ENCODE measurements around the gene IL4R. TPM values are rescaled to one million over a fixed set of nuclear protein-coding genes. Genes with fewer than 3 reads are reported as not detected.

Gene IL4R
- total RNA-seq, 1 experiment from 2014 or later = 28.6 TPM

DNA sequence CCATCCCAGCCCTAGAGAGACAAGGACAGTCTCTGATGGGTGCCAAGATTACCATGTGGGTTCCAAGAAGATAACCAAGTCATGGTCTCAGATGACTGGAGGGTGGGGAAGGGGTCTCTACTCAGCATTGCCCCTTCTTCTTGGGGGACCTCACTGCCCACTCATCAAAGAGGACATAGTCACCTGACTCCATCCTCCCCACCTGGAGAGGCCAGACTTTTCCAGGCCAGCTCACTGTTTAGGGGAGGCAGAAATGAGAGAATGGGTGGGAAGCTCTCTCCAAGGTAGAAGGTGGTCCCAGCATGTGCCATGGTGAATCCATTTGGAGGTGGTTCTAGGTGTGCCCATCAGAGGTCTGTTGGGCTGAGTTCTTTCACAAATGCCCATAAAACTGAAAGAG, 67.5 kb downstream of the IL4R start:
- H3K4ac ChIP-seq (ENCODE audit: low read depth, low read length) = no peak overlapping the region
- H2AFZ ChIP-seq (ENCODE audit: low read length) = no peak overlapping the region
- no peak overlapping the region for H3K18ac ChIP-seq (ENCODE audit: insufficient read length, low read depth, low read length)
- H3K36me3 Mint-ChIP-seq (ENCODE audit: insufficient read depth in 1 of 3, low read depth in 3 of 3) = peaks cover 0 to 3% (median 2%) of the 10 kb centered on the region in 3 experiments; a peak in 1 of 7 replicates
- H2BK120ac ChIP-seq (ENCODE audit: low read depth, low read length, poor library complexity, severe bottlenecking) = no peak overlapping the region
- H3K23me2 ChIP-seq (ENCODE audit: insufficient read length, low read depth, low read length, poor library complexity, severe bottlenecking) = no peaks in the 10 kb centered on the region
- peaks cover 0 to 7% of the 10 kb centered on the region in 2 experiments; a peak in 2 of 4 replicates for H3K4me1 Mint-ChIP-seq
- TF ChIP-seq, protein P1, sequence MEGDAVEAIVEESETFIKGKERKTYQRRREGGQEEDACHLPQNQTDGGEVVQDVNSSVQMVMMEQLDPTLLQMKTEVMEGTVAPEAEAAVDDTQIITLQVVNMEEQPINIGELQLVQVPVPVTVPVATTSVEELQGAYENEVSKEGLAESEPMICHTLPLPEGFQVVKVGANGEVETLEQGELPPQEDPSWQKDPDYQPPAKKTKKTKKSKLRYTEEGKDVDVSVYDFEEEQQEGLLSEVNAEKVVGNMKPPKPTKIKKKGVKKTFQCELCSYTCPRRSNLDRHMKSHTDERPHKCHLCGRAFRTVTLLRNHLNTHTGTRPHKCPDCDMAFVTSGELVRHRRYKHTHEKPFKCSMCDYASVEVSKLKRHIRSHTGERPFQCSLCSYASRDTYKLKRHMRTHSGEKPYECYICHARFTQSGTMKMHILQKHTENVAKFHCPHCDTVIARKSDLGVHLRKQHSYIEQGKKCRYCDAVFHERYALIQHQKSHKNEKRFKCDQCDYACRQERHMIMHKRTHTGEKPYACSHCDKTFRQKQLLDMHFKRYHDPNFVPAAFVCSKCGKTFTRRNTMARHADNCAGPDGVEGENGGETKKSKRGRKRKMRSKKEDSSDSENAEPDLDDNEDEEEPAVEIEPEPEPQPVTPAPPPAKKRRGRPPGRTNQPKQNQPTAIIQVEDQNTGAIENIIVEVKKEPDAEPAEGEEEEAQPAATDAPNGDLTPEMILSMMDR (conservative IDR thresholded peaks at IDR 0.05) = no peak
- H3K27ac ChIP-seq (ENCODE audit: insufficient read length, low read depth, low read length) = no peak overlapping the region
- H3K4me2 ChIP-seq (ENCODE audit: insufficient read depth, insufficient read length, low read length) = no peak overlapping the region
- no peak overlapping the region for H4K5ac ChIP-seq (ENCODE audit: insufficient read length, low read depth, low read length)
- H2BK12ac ChIP-seq (ENCODE audit: insufficient read length, low read depth, low read length) = no peak overlapping the region
- H3K27ac Mint-ChIP-seq = no peak overlapping the region
- H3K56ac ChIP-seq (ENCODE audit: insufficient read length, low read depth, low read length) = no peak overlapping the region
- H3K27me3 Mint-ChIP-seq (ENCODE audit: low read depth) = peaks cover 8% of the 10 kb centered on the region
- no peak overlapping the region for H3K9ac ChIP-seq (ENCODE audit: extremely low read depth, insufficient read length, low read length)
- H4K91ac ChIP-seq (ENCODE audit: insufficient read length, low read depth, low read length) = no peak overlapping the region
- no peaks in the 10 kb centered on the region for H3K27me3 ChIP-seq (ENCODE audit: insufficient read depth, low read length)
- H2BK20ac ChIP-seq (ENCODE audit: low read depth, low read length, poor library complexity, severe bottlenecking) = no peak overlapping the region
- no peaks in the 10 kb centered on the region for H3K79me2 ChIP-seq (ENCODE audit: insufficient read depth, low read length)
- H2BK5ac ChIP-seq (ENCODE audit: insufficient read length, low read length) = no peak overlapping the region
- no peak overlapping the region for H2BK15ac ChIP-seq (ENCODE audit: low read depth, low read length)
- no peaks in the 10 kb centered on the region for H3K9me3 ChIP-seq (ENCODE audit: control insufficient read depth, low read depth, low read length)
- H4K20me1 ChIP-seq (ENCODE audit: control insufficient read depth, insufficient read depth, insufficient read length) = no peaks in the 10 kb centered on the region
- H3K9me3 Mint-ChIP-seq = peaks cover 5 to 8% of the 10 kb centered on the region in 2 experiments; a peak in 3 of 5 replicates
- H3K79me1 ChIP-seq (ENCODE audit: insufficient read depth, low read depth, low read length, poor library complexity, severe bottlenecking) = no peaks in the 10 kb centered on the region
- no peak overlapping the region for H4K8ac ChIP-seq (replicated peaks; ENCODE audit: insufficient read length, low read depth, low read length)
- no peak overlapping the region for H2AK5ac ChIP-seq (ENCODE audit: insufficient read length, low read length)
- H3K4me3 Mint-ChIP-seq = no peak overlapping the region
- no peak overlapping the region for H3K14ac ChIP-seq (ENCODE audit: insufficient read depth, low read length)
- H3K23ac ChIP-seq (ENCODE audit: insufficient read length, low read depth, low read length) = no peak overlapping the region
- no peak for DNase-seq
- no peaks in the 10 kb centered on the region for H3K4me1 ChIP-seq (ENCODE audit: insufficient read depth, low read length)
- no peak overlapping the region for H3T11ph ChIP-seq (ENCODE audit: low read length)
